Epithelial cell of esophagus (primary cell): Measurements from ENCODE around the gene SYTL5.

ENCODE experiments used
- DNase-seq: peaks from one replicate; pipeline ENCODE4 v3.0.0; 2010; ENCODE audit warnings: low read depth
- H3K4me3 ChIP-seq: 2 replicates; pipeline ENCODE4 v1.5.1; 2011; ENCODE audit warnings: mild to moderate bottlenecking, low read length, control low read depth
- CTCF ChIP-seq: IDR thresholded peaks from 2 replicates; pipeline ENCODE4 v1.5.1; 2011; ENCODE audit warnings: low read depth, mild to moderate bottlenecking, low read length, control low read depth, inconsistent platforms; ENCODE audit not compliant: insufficient read depth; ENCODE audit errors: missing control alignments

SYTL5 gene

DNA sequence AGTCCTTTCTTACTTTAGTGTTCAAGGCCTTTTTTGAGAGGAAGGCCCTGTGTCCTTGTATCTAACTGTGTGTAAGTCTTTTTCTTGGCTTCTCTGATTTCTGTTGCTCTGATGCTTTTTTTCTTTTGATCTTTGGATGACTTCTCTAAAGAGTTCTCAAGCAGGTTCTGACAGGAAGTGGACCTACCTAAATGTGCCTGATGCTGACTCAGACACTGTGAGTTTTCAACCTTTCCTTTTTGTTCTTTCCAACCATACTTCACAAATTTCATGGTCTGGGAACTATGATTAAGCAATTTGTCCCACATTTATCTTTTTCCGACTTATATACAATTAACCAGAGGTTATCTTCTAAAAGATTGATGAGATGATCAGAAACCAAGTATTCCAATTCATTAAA, 96.5 kb downstream of the SYTL5 start:
- no peak for TF ChIP-seq CTCF
- DNase-seq = peak; percentile 39
- no peak overlapping the region for H3K4me3 ChIP-seq

DNA sequence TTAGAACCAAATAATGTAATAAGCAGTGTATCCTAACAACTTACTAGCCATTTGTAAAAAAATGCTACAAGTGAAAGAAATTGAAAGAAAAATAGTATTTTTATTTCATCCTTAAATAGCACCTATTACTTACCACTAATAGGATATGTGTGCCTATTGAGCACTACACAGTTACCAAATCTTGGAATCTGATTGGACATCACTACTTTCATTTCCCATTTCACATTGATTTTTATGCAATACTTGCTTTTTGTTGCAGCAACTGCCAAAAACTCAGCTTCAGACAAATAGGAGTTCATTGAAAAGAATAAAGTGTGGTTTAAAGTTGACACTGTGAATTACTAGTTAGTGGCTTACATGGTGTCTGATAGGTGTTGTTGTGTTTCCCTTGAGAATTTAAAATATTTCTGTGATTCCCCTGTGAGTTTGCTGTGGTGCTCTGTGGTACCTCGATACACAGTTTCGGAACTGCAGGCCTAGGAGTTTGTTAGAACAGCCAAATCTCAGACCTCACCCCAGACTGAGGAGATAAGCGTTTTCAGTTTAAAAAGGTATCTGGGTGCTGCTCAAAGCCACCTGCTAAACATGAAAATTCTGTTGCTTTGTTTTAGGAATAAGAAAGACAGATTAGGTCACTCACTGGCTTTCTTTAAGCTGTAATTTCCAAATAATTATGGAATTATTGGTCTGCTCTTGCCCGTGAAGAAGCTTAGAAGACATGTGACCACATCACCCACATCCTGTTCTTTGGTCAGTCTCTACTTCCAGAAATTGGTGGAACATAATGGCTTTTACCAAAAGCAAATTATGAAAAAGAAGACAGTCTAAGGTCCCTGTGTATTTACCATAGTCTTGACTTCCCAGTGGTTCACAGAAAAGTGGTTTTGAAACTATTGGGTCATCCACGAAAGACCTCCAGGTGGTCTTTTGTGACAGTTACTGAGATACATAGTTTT, 97.8 kb downstream of the SYTL5 start:
- DNase-seq = no peak
- no peak overlapping the region for H3K4me3 ChIP-seq
- TF ChIP-seq CTCF = no peak

DNA sequence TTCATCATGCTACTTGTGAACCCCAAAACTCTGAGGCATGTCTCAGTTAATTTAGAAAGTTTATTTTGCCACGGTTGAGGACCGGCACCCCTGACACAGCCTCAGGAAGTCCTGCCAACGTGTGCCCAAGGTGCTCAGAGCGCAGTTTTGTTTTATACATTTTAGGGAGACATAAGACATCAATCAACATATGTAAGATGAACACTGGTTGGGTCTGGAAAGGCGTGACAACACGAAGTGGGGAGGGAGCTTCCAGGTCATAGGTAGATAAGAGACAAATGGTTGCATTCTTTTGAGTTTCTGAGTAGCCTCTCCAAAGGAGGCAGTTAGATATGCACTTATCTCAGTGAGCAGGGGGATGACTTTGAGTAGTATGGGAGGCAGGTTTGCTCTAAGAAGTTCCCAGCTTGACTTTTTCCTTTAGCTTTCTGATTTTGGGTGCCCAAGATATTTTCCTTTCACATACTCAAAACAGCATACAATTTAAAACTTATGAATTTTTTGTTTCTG, 98.9 kb downstream of the SYTL5 start:
- no peak for DNase-seq
- no peak overlapping the region for H3K4me3 ChIP-seq
- TF ChIP-seq CTCF = no peak

- DNase-seq = no peak
- TF ChIP-seq CTCF = no peak
- no peak overlapping the region for H3K4me3 ChIP-seq
These were observed 100.8 kb downstream of the SYTL5 start for GRCh38 chrX:38106991-38107655.

DNA sequence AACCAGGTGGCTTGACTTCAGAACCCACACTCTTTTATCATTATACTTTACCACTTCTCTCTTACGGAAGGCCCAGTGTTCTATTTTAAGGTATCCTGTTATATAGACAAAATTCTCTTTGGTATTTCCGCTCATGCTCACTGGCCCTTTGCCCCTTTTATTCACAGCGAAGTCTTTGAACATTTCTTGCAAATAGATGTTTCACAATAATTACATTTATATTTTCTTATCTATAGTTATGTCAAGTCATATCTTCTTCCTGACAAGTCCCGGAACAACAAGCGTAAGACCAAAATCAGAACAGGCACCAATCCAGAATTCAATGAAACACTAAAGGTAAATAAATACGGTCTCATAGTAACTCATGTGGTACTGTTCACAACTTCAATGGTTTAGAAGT, 102.0 kb downstream of the SYTL5 start:
- no peak for TF ChIP-seq CTCF

DNA sequence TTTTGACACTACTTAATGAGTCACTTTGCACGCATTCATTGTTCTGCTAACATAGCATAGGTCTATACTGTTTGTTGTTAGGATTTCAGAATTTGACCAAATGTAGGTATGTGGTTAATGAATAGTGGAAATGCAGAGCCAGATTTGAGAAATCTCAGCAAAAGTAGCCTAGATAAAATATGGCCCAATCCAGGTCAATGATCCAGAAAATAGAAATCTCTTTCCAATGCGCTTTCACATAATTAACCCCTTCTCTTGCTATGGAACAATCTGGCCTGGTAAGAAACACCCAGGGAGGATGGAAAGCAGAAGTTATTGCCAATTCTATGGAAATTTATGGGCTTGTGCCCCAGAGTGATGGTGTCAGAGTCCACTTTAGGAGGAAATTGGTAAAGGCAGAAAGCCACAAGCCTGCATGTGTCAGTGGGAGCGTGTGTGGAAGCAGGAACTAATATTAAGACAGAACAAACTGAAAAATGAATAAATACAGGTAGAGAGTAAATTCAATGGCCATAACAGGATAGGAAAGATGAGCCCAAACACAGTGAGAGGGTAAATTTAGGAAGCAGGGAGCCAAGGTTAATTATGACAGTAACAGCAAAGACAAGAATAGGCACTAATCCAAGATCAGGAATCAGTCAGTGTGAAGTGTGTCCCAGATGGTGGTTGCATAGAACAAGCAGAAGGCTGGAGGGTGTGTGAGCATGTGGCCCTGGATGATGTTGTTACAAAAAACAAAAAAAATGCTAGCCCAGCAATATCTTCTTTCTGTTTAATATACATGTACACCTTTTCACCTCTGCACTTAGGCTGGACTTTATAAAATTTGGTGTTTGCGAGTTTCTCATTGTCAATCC, 102.9 kb downstream of the SYTL5 start:
- H3K4me3 ChIP-seq = no peak overlapping the region
- no peak for TF ChIP-seq CTCF
- no peak for DNase-seq

More for the DNA sequence above, 102.0 kb downstream of the SYTL5 start:
- H3K4me3 ChIP-seq = no peak overlapping the region
- DNase-seq = no peak
